GM12891 (cell line): ENCODE measurements around the gene LELP1.

Source experiments
- POLR2A ChIP-seq: IDR thresholded peaks from 2 replicates; pipeline ENCODE4 v1.6.1; 2011; ENCODE audit warnings: low read depth, low read length, control low read depth
- POLR2AphosphoS5 ChIP-seq: IDR thresholded peaks from 2 replicates; pipeline ENCODE4 v1.6.1; 2011; ENCODE audit warnings: low read depth, low read length, control low read depth
- SPI1 ChIP-seq: IDR thresholded peaks from 2 replicates; pipeline ENCODE4 v1.6.1; 2011; ENCODE audit warnings: low read depth, low read length, control low read depth
- TAF1 ChIP-seq: IDR thresholded peaks from 2 replicates; pipeline ENCODE4 v1.6.1; 2011; ENCODE audit warnings: low read depth, low read length, control low read depth

DNA sequence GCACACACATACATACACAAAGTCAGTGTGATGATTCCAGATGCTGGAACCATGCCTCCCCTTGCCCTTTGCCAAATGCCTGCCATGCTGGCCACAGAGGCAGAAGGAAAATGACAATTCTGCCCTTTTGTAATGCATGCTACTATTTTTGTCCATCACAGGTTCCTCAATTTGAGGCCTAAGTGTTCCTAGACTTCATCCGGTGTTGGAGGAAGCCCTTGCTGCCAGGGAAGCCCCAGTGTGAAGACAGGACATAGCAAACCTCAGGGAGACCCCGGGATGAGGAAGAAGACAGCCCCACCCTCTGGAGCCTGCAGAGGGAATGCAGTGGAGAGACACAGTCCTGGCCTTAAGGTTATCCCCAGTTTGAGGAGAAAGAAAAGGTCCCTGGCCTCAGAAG lies 28.6 kb downstream of the LELP1 start:
- no peak for TF ChIP-seq POLR2A
- no peak for TF ChIP-seq POLR2AphosphoS5
- no peak for TF ChIP-seq TAF1
- no peak for TF ChIP-seq SPI1
